IPS DF 4.7 (cell line): ENCODE measurements around the gene SLC16A8.
"Not testable (repeated sequence)": the region's sequence is repeated elsewhere in the genome, so short reads cannot be mapped to it uniquely, and the experiment has no call there.

Experiments used
- DNase-seq: peaks from one replicate; pipeline ENCODE4 v3.0.0-alpha.2; 2013; ENCODE audit warnings: low spot score; ENCODE audit errors: extremely low read depth

SLC16A8 gene

GRCh38 chr22:38050720-38051119, 33.3 kb downstream of the SLC16A8 start:
- no peak for DNase-seq

DNA sequence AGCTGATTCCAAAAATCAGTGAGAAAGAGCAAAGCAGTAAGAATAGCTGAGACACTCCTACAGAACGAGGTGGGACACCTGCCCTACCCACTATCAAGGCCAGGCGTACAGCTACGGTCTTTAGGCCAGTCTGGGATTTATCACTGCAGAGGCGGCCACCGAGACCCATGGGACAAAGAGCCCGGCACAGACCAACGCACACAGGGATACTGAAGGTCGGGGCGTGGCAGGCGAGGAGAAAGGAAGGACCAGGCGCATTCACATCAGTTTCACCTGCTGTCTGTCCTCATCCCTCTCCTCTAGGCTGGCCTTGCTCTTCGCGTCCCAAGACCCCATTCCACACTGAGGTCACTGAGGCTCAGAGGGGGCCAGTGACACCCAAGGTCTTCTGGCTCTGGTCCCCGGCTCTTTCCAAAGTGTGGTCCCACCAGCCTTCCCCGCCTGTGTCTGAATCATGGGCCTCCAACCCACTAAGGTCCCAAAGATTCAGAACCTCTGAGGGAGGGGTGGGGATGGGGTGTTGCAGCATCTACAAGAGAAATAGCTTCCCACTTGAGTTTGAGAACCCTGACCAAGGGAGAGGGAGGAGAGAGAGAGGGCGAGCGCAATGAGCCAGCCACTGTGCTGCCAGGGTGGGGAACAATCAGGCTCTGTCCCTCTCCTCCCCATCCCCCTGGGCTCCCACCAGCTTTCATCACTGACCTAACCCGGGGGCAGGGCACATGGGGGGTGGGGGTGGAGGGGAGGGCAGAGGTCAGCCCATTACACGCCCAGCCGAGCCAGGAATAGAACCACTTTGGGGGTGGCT, 34.0 kb downstream of the SLC16A8 start:
- no peak for DNase-seq

- DNase-seq, result no peak
Observed at GRCh38 chr22:38046070-38046748, 37.8 kb downstream of the SLC16A8 start.

DNA sequence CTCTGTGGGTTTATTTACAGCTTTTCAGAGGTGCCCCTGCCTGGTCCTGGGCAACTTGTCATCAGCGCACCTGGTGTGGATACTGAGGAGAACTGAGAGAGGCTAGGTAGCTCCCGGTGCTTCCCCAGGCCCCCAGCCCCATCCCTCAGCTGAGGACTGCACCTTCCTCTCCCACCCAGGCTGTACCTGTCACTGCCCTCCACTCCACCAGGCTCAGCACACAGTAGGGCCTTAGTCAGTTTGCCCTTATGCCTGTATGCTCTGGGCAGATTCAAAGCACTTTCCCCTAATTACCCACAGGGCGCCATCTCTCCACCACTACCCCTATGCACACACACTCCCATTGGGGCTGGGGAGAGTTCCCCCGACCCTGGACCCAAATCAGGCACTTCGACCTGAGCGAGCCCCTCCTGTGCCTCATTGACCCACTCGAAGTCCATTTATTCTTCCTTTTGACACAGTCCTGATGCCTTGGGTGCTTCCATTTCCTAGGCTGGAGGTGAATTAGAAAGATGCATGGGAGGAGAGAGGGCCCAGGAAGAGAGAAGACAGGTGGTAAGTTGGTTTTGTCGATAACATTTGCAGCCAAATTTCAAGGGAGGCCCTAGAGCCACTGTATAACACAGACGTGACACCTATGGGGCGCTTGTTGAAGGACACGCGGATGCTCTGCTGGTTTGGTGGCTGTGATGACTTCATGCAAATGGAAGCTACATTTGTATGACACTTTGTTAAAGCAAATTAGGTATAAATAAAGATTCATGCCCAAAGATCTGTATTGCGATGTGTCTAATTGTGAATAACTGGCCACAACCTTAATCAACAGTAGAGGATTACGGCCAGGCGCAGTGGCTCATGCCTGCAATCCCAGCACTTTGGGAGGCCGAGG, 40.6 kb downstream of the SLC16A8 start:
- DNase-seq, result no peak

- no peak for DNase-seq
Observed at GRCh38 chr22:38042488-38042790, 41.5 kb downstream of the SLC16A8 start.

DNA sequence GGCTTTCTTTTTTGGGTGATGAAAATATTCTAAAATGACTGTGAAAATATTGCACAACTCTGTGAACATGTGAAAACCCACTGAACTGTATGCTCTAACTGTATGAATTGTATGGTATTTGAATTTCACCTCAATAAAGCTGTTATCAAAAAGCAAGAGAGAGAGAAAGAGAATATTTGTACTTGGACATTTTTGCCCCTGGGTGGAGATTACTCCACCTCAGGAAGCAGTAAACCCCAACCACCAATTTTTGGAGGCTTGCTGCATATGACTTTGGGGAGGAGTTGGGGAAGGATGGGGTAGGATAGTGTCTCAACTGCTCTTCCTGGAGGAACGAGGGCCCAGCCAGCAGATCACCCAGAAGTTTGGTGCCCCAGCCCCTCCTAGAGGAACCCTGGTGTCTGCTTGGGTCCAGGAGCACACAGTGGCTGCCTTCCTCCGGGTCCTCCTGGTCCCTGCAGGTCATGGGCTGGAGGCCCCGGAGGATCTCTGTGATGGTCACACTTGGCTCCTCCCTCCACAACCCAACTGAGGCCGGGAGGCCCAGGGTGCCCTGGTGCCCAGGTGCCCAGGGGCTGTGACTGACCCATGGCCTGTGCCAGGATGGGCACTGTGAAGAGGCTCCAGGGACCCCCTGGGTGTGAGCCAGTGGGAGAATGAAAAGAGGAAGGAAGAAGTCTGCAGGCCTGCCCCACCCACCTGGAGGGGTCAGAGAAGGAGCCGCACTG, 42.1 kb downstream of the SLC16A8 start:
- no peak for DNase-seq

GRCh38 chr22:38040953-38041759, 42.8 kb downstream of the SLC16A8 start:
- no peak for DNase-seq

GRCh38 chr22:38038890-38039812, 44.8 kb downstream of the SLC16A8 start:
- no peak for DNase-seq

DNA sequence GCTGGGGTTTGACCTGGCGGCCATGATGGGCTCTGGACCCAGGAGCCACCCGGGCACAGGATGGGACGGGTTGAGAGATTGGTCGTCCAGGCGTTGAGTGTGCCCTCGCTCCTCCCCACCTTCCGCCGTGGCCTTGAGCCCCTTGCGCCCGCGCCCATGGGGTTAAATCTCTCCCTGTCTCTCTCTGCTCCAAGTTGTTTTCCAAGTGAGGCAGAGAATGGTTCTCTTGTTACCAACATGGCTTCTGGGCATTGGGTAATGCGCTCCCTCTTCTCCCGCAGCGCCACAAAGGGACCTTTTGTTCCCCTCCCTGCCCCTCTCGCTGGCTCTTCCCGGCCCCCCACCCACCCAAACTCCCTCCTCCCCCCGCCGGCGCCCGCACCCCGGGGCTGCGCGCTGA, 45.6 kb downstream of the SLC16A8 start:
- DNase-seq, result no peak

GRCh38 chr22:38037367-38038150, 46.4 kb downstream of the SLC16A8 start:
- not testable (repeated sequence) for DNase-seq

- no peak for DNase-seq
Observed at GRCh38 chr22:38036392-38037062, 47.5 kb downstream of the SLC16A8 start.

- DNase-seq, result no peak
Observed at GRCh38 chr22:38035530-38035885, 48.5 kb downstream of the SLC16A8 start.

GRCh38 chr22:38034884-38035529, 49.0 kb downstream of the SLC16A8 start:
- DNase-seq, result no peak

DNA sequence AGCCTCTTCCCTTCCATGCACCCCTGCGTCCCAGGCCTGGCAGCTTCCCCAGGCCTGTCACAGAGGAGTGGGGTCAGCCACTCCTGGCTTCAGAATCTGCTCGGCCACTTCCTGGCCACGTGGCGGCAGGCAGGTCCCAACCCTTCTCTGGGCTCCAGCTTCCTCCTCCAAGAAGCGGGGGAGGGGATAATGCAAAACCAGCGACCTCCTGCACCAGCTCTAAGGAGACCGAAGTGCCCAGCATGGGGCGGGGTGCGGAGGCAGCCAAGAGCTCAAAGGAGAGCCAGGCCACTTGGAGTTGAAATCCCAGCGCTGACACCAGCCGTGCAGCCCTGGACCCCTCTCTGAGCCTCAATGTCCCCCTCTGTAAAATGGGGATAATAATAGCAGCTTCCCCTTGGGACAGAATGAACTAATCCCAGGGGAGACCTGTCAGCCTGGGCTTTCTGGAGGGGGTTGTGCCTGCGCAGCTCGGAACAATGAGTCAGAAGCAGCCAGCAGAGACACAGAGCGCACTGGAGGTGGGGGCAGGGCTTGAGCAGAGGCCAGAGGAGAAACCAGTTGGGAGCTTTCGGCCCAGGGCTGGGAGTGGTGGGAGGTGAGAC, 49.6 kb downstream of the SLC16A8 start:
- no peak for DNase-seq

DNA sequence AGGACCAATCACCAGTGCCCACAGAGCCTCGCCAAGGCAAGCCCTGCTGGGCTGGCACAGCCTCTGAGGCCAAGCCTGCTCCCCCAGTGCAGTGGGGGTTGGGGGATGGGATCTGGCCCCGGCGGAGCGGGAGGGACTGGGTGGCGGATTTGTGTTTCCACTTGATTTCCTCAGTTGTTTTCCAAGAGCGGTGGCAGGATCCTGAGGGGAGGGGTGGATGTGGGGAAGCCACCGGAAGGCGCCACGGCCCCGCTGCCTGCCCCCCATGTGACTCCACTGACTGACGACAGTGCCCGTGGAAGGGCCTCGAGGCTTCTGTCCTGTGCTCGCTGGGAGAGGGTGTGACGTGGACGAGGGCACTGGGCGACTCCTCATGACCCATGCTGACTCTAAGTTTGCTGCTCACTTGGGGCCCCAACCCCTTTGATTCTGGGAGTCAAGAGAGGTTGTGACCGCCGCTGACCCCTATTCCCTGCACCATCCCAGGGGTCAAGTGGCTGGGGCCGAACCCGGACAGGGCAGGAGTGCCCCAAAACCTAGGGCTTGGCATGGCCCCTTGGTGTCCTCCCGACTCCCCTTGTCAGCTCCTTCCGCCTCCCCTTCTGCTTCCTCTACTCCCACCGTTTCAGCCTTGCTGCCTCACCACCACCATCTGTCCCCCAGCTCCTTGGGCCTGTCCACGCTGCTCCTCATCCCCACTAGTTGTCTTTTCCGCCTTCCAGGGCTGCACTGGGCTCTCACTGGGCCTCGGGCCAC, 50.3 kb downstream of the SLC16A8 start:
- no peak for DNase-seq

GRCh38 chr22:38032681-38033521, 51.1 kb downstream of the SLC16A8 start:
- no peak for DNase-seq
